Transverse colon (tissue), 3 donors: ENCODE measurements around the gene SPACDR.

Experiments
- CTCF ChIP-seq, 5 experiments: fragments of 200-600 bp in 3 of 5; fragments of 450-650 bp in 2 of 5; sonication (generic) in 3 of 5; IDR thresholded peaks; 1 replicate in 2 of 5; 2 replicates in 3 of 5; pipeline ENCODE4 v1.5.1; 2016 to 2017; ENCODE audit warnings: antibody characterized with exemption in 5 of 5, inconsistent platforms in 3 of 5, mild to moderate bottlenecking in 2 of 5, moderate library complexity in 1 of 5
- POLR2A ChIP-seq: fragments of 450-650 bp; IDR thresholded peaks from one replicate; pipeline ENCODE4 v1.6.1; 2016; ENCODE audit warnings: antibody characterized with exemption, mild to moderate bottlenecking, moderate library complexity

DNA sequence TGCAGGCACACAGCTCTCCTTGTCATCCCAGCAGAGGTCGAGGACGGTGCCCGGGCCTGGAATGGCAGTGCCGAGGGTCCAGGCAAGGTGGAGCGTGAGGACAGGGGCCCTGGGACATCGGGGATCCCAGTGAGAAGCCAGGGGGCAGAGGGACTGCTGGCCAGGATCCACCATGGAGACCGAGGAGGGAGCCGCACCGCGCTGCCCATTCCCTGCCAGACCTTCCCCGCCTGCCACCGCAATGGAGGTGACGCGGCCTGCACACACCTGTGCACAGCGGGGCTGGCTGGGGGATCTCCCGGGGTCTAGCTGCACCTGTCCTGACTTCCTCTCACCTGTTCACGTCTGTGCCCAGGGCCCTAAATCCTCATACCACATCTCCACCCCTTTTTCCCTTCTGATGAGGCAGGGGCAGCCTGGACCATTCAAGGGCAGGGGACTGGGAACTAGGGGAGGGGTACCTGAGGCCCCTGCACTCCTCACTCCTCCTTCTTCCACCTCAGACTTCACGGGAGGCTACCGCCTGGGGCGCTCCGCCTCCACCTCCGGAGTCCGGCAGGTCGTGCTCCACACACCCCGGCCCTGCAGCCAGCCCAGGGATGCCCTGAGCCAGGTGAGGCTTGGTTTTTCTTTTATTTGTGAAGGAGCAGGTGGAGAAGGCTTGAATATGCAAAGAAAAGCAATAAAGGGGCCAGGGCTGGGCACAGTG, 26.6 kb upstream of the SPACDR start:
- no peak for TF ChIP-seq CTCF (IDR thresholded peaks at IDR 0.05)
- no peak for TF ChIP-seq POLR2A
